Lung (tissue), 12 donors: ENCODE data around the gene SULT1A2. TPM values are rescaled to one million over a fixed set of nuclear protein-coding genes. Genes with fewer than 3 reads are reported as not detected.
A peak's percentile ranks its signal among the peaks of the same experiment; 100 is the strongest.

ENCODE experiments used
- ATAC-seq: fragments of 200-7000 bp; cut with Tn5 transposase; one replicate; pipeline ENCODE4 v1.9.1; 2020; ENCODE audit warnings: moderate number of reproducible peaks; ENCODE audit not compliant: insufficient read depth, low FRiP score
- DNase-seq, 3 donors: peaks; one replicate each; pipeline ENCODE4 v3.0.0-alpha.2; 2013 to 2017
- H3K27ac ChIP-seq, 2 donors: one replicate each; pipeline ENCODE4 v1.5.1; 2013; ENCODE audit warnings: mild to moderate bottlenecking in 2 of 2, moderate library complexity in 2 of 2, control low read depth in 1 of 2, inconsistent platforms in 1 of 2, low read depth in 1 of 2, low read length in 1 of 2
- H3K27me3 ChIP-seq, 3 donors: one replicate each; pipeline ENCODE4 v1.5.1; 2013; ENCODE audit warnings: low read length in 2 of 3; ENCODE audit not compliant: control insufficient read depth in 3 of 3, insufficient read depth in 3 of 3
- H3K36me3 ChIP-seq, 4 donors: one replicate each; pipeline ENCODE4 v1.5.1; 2013; ENCODE audit warnings: low read length in 4 of 4, mild to moderate bottlenecking in 1 of 4, moderate library complexity in 1 of 4; ENCODE audit not compliant: control insufficient read depth in 4 of 4, insufficient read depth in 4 of 4
- H3K4me1 ChIP-seq, 5 donors: one replicate each; pipeline ENCODE4 v1.5.1; 2013; ENCODE audit warnings: low read length in 5 of 5, mild to moderate bottlenecking in 2 of 5, moderate library complexity in 1 of 5; ENCODE audit not compliant: control insufficient read depth in 5 of 5, insufficient read depth in 5 of 5
- H3K4me3 ChIP-seq: one replicate; pipeline ENCODE4 v1.5.1; 2013; ENCODE audit warnings: mild to moderate bottlenecking, control low read depth, moderate library complexity
- H3K9ac ChIP-seq, 2 donors: one replicate each; pipeline ENCODE4 v1.5.1; 2013; ENCODE audit warnings: low read length in 2 of 2, control low read depth in 1 of 2; ENCODE audit not compliant: insufficient read depth in 1 of 2
- H3K9me3 ChIP-seq, 4 donors: one replicate each; pipeline ENCODE4 v1.5.1; 2013; ENCODE audit warnings: low read length in 3 of 4, mild to moderate bottlenecking in 1 of 4, moderate library complexity in 1 of 4; ENCODE audit not compliant: control insufficient read depth in 4 of 4, insufficient read depth in 3 of 4
- CTCF ChIP-seq: IDR thresholded peaks from 2 replicates; pipeline ENCODE4 v1.5.1; 2012; ENCODE audit warnings: mild to moderate bottlenecking; ENCODE audit errors: control extremely low read depth, extremely low read depth
- WGBS, 2 donors: extraction: QIAGEN DNeasy Blood & Tissue Kit; methylation state at CpG; one replicate each; pipeline ENCODE4 v1.1.7; 2013; 5-methylcytosine and 5-hydroxymethylcytosine counted together
- polyA plus RNA-seq, 2 donors: library from polyadenylated mRNA; stranded (reverse); fragments of 200-250 nt; gene quantifications; one replicate each; pipeline ENCODE4 v1.2.1, GENCODE V29; 2013
- total RNA-seq, 2 donors: library from RNA; depleted of rRNA in 1 of 2; stranded (reverse); fragments of >200 nt in 1 of 2; gene quantifications; one replicate each; pipeline ENCODE4 v1.2.1, GENCODE V29; 2014 to 2021
- donor health status: control.
- donor health status: control.
- donor health status: Bipolar disorder and iron deficiency.
- donor health status: healthy.
- donor health status: DM: yes; HTN: yes; CAD: no.

SULT1A2 gene
- total and polyA plus RNA-seq, 4 donors: 3.7 to 14.2 (median 6.1) TPM

- no peaks in the 10 kb centered on the region for H3K27me3 ChIP-seq
- no peak for DNase-seq
- no peak overlapping the region for H3K9ac ChIP-seq
- H3K9me3 ChIP-seq: peaks cover 0 to 1% (median 0%) of the 10 kb centered on the region in 4 donors
- H3K4me3 ChIP-seq: no peak overlapping the region
- no peak overlapping the region for H3K27ac ChIP-seq
- no peaks in the 10 kb centered on the region for H3K36me3 ChIP-seq
- no peak for TF ChIP-seq CTCF
- no peak for ATAC-seq
- 92 to 96% methylated on average over 2 of the region's 2 CpGs for WGBS, 2 donors
- H3K4me1 ChIP-seq: peaks cover 6 to 21% (median 14%) of the 10 kb centered on the region in 5 donors
Observed at GRCh38 chr16:28574925-28575324, 21.9 kb downstream of the SULT1A2 start.

GRCh38 chr16:28573738-28574718 lies 22.8 kb downstream of the SULT1A2 start:
- peak; percentile 17 for ATAC-seq
- Histone ChIP-seq H3K27ac (peak overlapping the region in 1 of 2 donors; percentile 76), H3K4me3 (no peak overlapping the region), H3K4me1 (peaks cover 6 to 22% (median 14%) of the 10 kb centered on the region in 5 donors), H3K36me3 (no peaks in the 10 kb centered on the region), H3K27me3 (no peaks in the 10 kb centered on the region), H3K9ac (no peak overlapping the region), H3K9me3 (peaks cover 0 to 1% (median 0%) of the 10 kb centered on the region in 4 donors)
- 60 to 64% methylated on average over 17 of the region's 17 CpGs for WGBS, 2 donors
- no peak for DNase-seq
- no peak for TF ChIP-seq CTCF

DNA sequence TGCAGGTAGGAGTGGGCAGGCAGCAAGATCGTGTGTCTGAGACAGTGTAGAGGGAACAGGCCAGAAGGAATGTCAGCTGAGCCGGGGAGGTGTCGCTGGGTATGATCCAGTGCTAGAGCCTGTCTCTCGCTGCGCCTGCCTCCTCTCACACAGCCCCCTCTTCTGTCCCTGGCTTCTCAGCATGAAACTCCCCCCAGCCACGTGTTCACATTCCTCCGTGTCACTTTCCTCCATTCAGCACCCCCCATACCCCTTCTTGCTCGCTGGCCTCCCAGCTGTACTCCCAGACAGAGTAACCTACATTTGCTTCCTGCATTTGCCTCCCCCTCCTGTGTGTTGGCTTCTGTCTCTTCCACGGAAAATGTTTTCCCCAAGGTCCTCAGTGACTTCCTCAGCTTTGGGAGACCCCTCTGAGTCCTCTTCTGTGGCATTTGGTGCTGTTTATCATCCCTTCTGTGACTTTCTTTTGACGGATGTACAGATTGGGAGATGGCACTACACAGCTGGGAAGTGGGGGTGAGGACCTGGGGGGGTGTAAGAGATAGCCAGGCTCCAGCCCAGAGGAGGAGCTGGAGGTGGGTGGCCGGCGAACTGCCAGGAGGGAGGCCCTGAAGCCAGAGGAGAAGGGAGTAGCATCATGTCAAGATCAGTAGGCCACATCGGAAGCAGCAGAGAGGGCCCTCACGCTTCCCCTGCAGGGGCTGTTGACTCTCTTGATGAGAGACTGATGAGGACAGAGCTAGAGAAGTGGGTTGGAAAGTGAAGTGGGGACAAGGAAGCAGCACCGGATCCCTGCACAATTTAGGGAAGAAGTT lies 23.9 kb downstream of the SULT1A2 start:
- DNase-seq (peak; percentile 82 to 87 (median 83)), ATAC-seq (no peak)
- Histone ChIP-seq H3K9me3 (peaks cover 0 to 1% (median 0%) of the 10 kb centered on the region in 4 donors), H3K4me1 (peaks cover 6 to 22% (median 14%) of the 10 kb centered on the region in 5 donors), H3K4me3 (no peak overlapping the region), H3K27me3 (no peaks in the 10 kb centered on the region), H3K27ac (peak overlapping the region in 1 of 2 donors; percentile 37), H3K9ac (peak overlapping the region in 1 of 2 donors; percentile 53), H3K36me3 (no peaks in the 10 kb centered on the region)
- 57 to 59% methylated on average over 15 of the region's 15 CpGs for WGBS, 2 donors
- no peak for TF ChIP-seq CTCF
